Spinal cord (tissue), 10 donors: ENCODE results near the gene XPNPEP1. TPM values are rescaled to one million over a fixed set of nuclear protein-coding genes. Genes with fewer than 3 reads are reported as not detected.
A peak's percentile ranks its signal among the peaks of the same experiment; 100 is the strongest.

ENCODE experiments used
- DNase-seq, 6 donors: peaks; one replicate each; pipeline versions ENCODE4 v3.0.0 to v3.0.0-alpha.2; 2013 to 2015; ENCODE audit warnings: low spot score in 6 of 6, low read depth in 4 of 6
- H3K27ac ChIP-seq: one replicate; pipeline ENCODE4 v1.5.1; 2013; ENCODE audit warnings: low read depth, low read length, control low read depth
- H3K27me3 ChIP-seq: one replicate; pipeline ENCODE4 v1.6.1; 2013; ENCODE audit warnings: low read length; ENCODE audit not compliant: control insufficient read depth, insufficient read depth
- H3K36me3 ChIP-seq: one replicate; pipeline ENCODE4 v1.6.1; 2013; ENCODE audit warnings: low read length; ENCODE audit not compliant: control insufficient read depth, insufficient read depth
- H3K4me1 ChIP-seq: one replicate; pipeline ENCODE4 v1.6.1; 2013; ENCODE audit warnings: low read length; ENCODE audit not compliant: control insufficient read depth, insufficient read depth
- H3K4me3 ChIP-seq: one replicate; pipeline ENCODE4 v1.5.1; 2013; ENCODE audit warnings: low read depth, low read length, control low read depth
- H3K9me3 ChIP-seq: one replicate; pipeline ENCODE4 v1.6.1; 2013; ENCODE audit warnings: low read length; ENCODE audit not compliant: control insufficient read depth, insufficient read depth
- WGBS: methylation state at CpG from one replicate; pipeline ENCODE4 v1.1.5; 2013; ENCODE audit warnings: missing lambda C conversion rate; ENCODE audit not compliant: insufficient coverage; 5-methylcytosine and 5-hydroxymethylcytosine counted together
- polyA plus RNA-seq, 2 donors: library from polyadenylated mRNA; unstranded; fragments of 120-200 nt; gene quantifications; one replicate each; pipeline ENCODE4 v1.2.1, GENCODE V29; 2013; ENCODE audit not compliant: insufficient read length in 2 of 2
- total RNA-seq, 2 donors: library from RNA; depleted of rRNA in 1 of 2; stranded (reverse); fragments of 120-200 nt in 1 of 2; fragments of >200 nt in 1 of 2; gene quantifications; one replicate each; pipeline versions ENCODE4 v1.2.3 to v1.2.4, GENCODE V29; 2013 to 2014
- donor health status: healthy.

The XPNPEP1 gene
- total and polyA plus RNA-seq, 4 donors, result 80.6 to 145 (median 95.7) TPM

- WGBS, result no CpG with 5 or more reads among the region's 6 CpGs
- H3K4me1 ChIP-seq, result peaks cover 15% of the 10 kb centered on the region
- no peaks in the 10 kb centered on the region for H3K9me3 ChIP-seq
- no peak overlapping the region for H3K27ac ChIP-seq
- no peaks in the 10 kb centered on the region for H3K36me3 ChIP-seq
- DNase-seq, result no peak
- H3K4me3 ChIP-seq, result no peak overlapping the region
- no peaks in the 10 kb centered on the region for H3K27me3 ChIP-seq
Measured at GRCh38 chr10:109898007-109898406, 25.3 kb downstream of the XPNPEP1 start.

GRCh38 chr10:109895848-109896247 is 27.5 kb downstream of the XPNPEP1 start:
- Histone ChIP-seq H3K27me3 (no peaks in the 10 kb centered on the region), H3K4me1 (peaks cover 18% of the 10 kb centered on the region), H3K9me3 (no peaks in the 10 kb centered on the region), H3K36me3 (peaks cover 7% of the 10 kb centered on the region), H3K27ac (peak overlapping the region; percentile 62), H3K4me3 (no peak overlapping the region)
- no peak for DNase-seq

GRCh38 chr10:109895095-109895818 is 28.1 kb downstream of the XPNPEP1 start:
- Histone ChIP-seq H3K36me3 (peaks cover 11% of the 10 kb centered on the region), H3K27ac (peak overlapping the region; percentile 62), H3K4me1 (peaks cover 18% of the 10 kb centered on the region), H3K4me3 (no peak overlapping the region), H3K9me3 (no peaks in the 10 kb centered on the region), H3K27me3 (no peaks in the 10 kb centered on the region)
- WGBS, result 86% methylated on average over 2 of the region's 7 CpGs
- DNase-seq, result peak in 1 of 6 donors; percentile 60

- WGBS, result 47% methylated on average over 2 of the region's 5 CpGs
Measured at GRCh38 chr10:109894516-109894915, 28.8 kb downstream of the XPNPEP1 start.

GRCh38 chr10:109893386-109893785 is 29.9 kb downstream of the XPNPEP1 start:
- Histone ChIP-seq H3K4me1 (peaks cover 18% of the 10 kb centered on the region), H3K4me3 (no peak overlapping the region), H3K36me3 (peaks cover 14% of the 10 kb centered on the region), H3K27ac (peak overlapping the region; percentile 44), H3K27me3 (no peaks in the 10 kb centered on the region), H3K9me3 (no peaks in the 10 kb centered on the region)
- DNase-seq, result no peak
- no CpG with 5 or more reads among the region's 4 CpGs for WGBS

More at GRCh38 chr10:109894516-109894915, 28.8 kb downstream of the XPNPEP1 start:
- no peaks in the 10 kb centered on the region for H3K9me3 ChIP-seq
- H3K27ac ChIP-seq, result peak overlapping the region; percentile 62
- H3K4me1 ChIP-seq, result peaks cover 18% of the 10 kb centered on the region
- no peak overlapping the region for H3K4me3 ChIP-seq
- H3K27me3 ChIP-seq, result no peaks in the 10 kb centered on the region
- peaks cover 11% of the 10 kb centered on the region for H3K36me3 ChIP-seq
- peak in 2 of 6 donors; percentile 42 to 77 for DNase-seq

- H3K36me3 ChIP-seq, result peaks cover 19% of the 10 kb centered on the region
- no peaks in the 10 kb centered on the region for H3K9me3 ChIP-seq
- H3K4me1 ChIP-seq, result peaks cover 18% of the 10 kb centered on the region
- H3K4me3 ChIP-seq, result no peak overlapping the region
- no peaks in the 10 kb centered on the region for H3K27me3 ChIP-seq
- H3K27ac ChIP-seq, result peak overlapping the region; percentile 44
- WGBS, result 26% methylated on average over 7 of the region's 9 CpGs
- peak in 1 of 6 donors; percentile 10 for DNase-seq
Measured at GRCh38 chr10:109892931-109893330, 30.4 kb downstream of the XPNPEP1 start.

GRCh38 chr10:109892117-109892516 is 31.2 kb downstream of the XPNPEP1 start:
- no peak for DNase-seq
- Histone ChIP-seq H3K4me1 (peaks cover 21% of the 10 kb centered on the region), H3K9me3 (no peaks in the 10 kb centered on the region), H3K27ac (no peak overlapping the region), H3K4me3 (no peak overlapping the region), H3K36me3 (peaks cover 22% of the 10 kb centered on the region), H3K27me3 (no peaks in the 10 kb centered on the region)
- WGBS, result 96% methylated on average over 3 of the region's 4 CpGs

GRCh38 chr10:109891105-109891504 is 32.2 kb downstream of the XPNPEP1 start:
- 95% methylated on average over 2 of the region's 2 CpGs for WGBS
- H3K36me3 ChIP-seq, result peaks cover 22% of the 10 kb centered on the region
- no peak for DNase-seq
- H3K9me3 ChIP-seq, result no peaks in the 10 kb centered on the region
- no peaks in the 10 kb centered on the region for H3K27me3 ChIP-seq
- no peak overlapping the region for H3K4me3 ChIP-seq
- peaks cover 25% of the 10 kb centered on the region for H3K4me1 ChIP-seq
- no peak overlapping the region for H3K27ac ChIP-seq

- no CpG with 5 or more reads among the region's 4 CpGs for WGBS
- H3K36me3 ChIP-seq, result peaks cover 25% of the 10 kb centered on the region
- DNase-seq, result no peak
- H3K9me3 ChIP-seq, result no peaks in the 10 kb centered on the region
- no peak overlapping the region for H3K4me3 ChIP-seq
- no peaks in the 10 kb centered on the region for H3K27me3 ChIP-seq
- no peak overlapping the region for H3K27ac ChIP-seq
- peaks cover 18% of the 10 kb centered on the region for H3K4me1 ChIP-seq
Measured at GRCh38 chr10:109889867-109890266, 33.4 kb downstream of the XPNPEP1 start.

GRCh38 chr10:109887776-109888175 is 35.5 kb downstream of the XPNPEP1 start:
- no peak for DNase-seq
- no peaks in the 10 kb centered on the region for H3K9me3 ChIP-seq
- WGBS, result 75% methylated on average over 7 of the region's 9 CpGs
- H3K4me3 ChIP-seq, result no peak overlapping the region
- H3K27ac ChIP-seq, result no peak overlapping the region
- no peaks in the 10 kb centered on the region for H3K27me3 ChIP-seq
- peaks cover 17% of the 10 kb centered on the region for H3K4me1 ChIP-seq
- H3K36me3 ChIP-seq, result peaks cover 32% of the 10 kb centered on the region
